Gastroesophageal sphincter (tissue), 3 donors: Measurements from ENCODE around the gene MINDY4.

Source experiments
- CTCF ChIP-seq, 4 experiments: fragments of 200-600 bp in 2 of 4; fragments of 450-650 bp in 2 of 4; sonication (generic) in 1 of 4; IDR thresholded peaks; one replicate each; pipeline ENCODE4 v1.5.1; 2017 to 2019; ENCODE audit warnings: antibody characterized with exemption in 4 of 4, mild to moderate bottlenecking in 2 of 4, moderate library complexity in 2 of 4
- EP300 ChIP-seq: sonication (generic); formaldehyde crosslinking; IDR thresholded peaks from one replicate; pipeline ENCODE4 v1.6.1; 2017; ENCODE audit warnings: antibody characterized with exemption, mild to moderate bottlenecking
- POLR2A ChIP-seq, 2 donors: fragments of 450-650 bp; IDR thresholded peaks; one replicate each; pipeline ENCODE4 v1.6.1; 2017; ENCODE audit warnings: antibody characterized with exemption in 2 of 2, mild to moderate bottlenecking in 2 of 2, moderate library complexity in 1 of 2
- POLR2AphosphoS5 ChIP-seq: sonication (generic); formaldehyde crosslinking; IDR thresholded peaks from one replicate; pipeline ENCODE4 v1.6.1; 2017; ENCODE audit warnings: antibody characterized with exemption

DNA sequence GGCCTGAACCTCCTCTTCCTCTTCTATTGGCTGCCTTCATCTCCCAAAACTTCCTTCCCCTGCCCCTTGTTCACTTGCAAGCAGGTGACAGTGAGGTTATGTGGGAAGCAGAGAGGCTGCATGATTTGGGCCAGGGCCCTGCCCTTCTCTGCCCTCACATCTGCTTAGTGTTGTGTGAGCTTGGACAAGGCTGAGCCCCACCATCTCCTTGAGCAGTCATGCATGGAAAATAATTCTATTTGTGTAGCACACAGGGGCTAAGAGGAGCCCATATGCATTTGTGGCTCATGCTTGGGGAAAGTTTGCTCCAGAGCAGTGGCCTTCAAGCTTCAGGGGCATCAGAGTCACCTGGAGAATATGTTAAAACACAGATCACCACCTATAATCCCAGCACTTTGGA is 113.7 kb downstream of the MINDY4 start:
- no peak for TF ChIP-seq CTCF (IDR thresholded peaks at IDR 0.05)
- no peak for TF ChIP-seq EP300
- no peak for TF ChIP-seq POLR2A (IDR thresholded peaks at IDR 0.05)
- no peak for TF ChIP-seq POLR2AphosphoS5
